ENCODE measurements around the gene SLC7A9.
"Not testable (repeated sequence)": the region's sequence is repeated elsewhere in the genome, so short reads cannot be mapped to it uniquely, and the experiment has no call there.

The SLC7A9 gene

DNA sequence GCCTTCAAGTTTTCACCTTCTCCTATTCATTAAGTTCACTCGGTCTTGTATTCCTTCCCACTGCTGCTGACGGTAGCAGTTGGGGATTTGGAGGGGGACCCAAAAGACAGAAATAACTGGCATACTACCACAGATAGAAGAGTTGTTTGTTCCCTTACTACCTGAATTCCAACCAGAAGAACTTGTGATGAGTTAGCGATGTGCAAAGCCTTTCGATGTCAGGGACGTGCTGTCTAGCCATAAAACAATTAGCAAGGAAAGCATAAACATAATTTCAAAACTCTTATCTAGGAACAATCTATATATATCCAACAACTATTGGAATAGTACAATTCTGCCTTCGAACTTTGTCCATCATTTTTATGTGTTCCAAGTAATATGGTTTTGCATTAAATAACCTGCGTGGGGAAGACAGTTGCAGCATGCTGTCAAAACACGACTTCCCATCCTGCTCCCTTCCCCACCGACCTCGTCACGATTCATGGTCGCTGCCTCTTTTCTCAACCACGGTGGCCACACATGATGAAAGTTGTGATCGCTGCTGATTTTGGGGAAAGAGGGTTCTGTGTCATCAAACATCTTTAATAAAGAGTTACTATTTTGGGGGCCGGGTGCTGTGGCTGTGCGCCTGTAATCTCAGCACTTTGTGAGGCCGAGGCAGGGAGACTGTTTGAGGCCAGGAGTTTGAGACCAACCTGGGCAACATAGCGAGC lies 3.8 kb upstream of the SLC7A9 start:
- TF ChIP-seq, protein P1, sequence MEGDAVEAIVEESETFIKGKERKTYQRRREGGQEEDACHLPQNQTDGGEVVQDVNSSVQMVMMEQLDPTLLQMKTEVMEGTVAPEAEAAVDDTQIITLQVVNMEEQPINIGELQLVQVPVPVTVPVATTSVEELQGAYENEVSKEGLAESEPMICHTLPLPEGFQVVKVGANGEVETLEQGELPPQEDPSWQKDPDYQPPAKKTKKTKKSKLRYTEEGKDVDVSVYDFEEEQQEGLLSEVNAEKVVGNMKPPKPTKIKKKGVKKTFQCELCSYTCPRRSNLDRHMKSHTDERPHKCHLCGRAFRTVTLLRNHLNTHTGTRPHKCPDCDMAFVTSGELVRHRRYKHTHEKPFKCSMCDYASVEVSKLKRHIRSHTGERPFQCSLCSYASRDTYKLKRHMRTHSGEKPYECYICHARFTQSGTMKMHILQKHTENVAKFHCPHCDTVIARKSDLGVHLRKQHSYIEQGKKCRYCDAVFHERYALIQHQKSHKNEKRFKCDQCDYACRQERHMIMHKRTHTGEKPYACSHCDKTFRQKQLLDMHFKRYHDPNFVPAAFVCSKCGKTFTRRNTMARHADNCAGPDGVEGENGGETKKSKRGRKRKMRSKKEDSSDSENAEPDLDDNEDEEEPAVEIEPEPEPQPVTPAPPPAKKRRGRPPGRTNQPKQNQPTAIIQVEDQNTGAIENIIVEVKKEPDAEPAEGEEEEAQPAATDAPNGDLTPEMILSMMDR (conservative IDR thresholded peaks at IDR 0.05; ENCODE audit: low read length), result no peak
- no peak overlapping the region for H3K4me3 ChIP-seq (ENCODE audit: low read length)
- no peak for DNase-seq (ENCODE audit: low read depth)

DNA sequence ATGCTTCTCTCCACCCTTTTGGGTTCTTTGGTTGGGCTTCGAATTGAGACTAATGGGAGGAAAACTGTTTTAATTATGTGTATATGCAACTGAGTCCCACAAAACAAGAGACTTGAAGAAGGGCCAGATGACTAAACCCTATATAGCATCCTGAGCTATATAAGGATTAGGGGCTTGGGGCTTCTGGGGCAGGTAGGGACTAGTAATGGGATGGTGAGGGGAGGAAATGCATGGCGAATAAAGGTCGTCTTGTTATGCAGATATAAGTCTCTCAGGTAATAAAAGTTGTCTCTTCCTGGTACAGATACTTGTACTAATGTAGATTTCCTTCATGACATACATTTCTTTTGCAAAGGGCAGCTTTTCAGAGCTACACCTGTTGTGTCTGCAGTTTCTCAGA lies 2.8 kb upstream of the SLC7A9 start:
- no peak for DNase-seq (ENCODE audit: low read depth)
- TF ChIP-seq, protein P1 (conservative IDR thresholded peaks at IDR 0.05; ENCODE audit: low read length), result no peak
- no peak overlapping the region for H3K4me3 ChIP-seq (ENCODE audit: low read length)

GRCh38 chr19:32870981-32871451 lies 1.4 kb upstream of the SLC7A9 start:
- no peak overlapping the region for H3K4me3 ChIP-seq (ENCODE audit: low read length)
- DNase-seq (ENCODE audit: low read depth), result no peak
- TF ChIP-seq, protein P1 (conservative IDR thresholded peaks at IDR 0.05; ENCODE audit: low read length), result no peak

DNA sequence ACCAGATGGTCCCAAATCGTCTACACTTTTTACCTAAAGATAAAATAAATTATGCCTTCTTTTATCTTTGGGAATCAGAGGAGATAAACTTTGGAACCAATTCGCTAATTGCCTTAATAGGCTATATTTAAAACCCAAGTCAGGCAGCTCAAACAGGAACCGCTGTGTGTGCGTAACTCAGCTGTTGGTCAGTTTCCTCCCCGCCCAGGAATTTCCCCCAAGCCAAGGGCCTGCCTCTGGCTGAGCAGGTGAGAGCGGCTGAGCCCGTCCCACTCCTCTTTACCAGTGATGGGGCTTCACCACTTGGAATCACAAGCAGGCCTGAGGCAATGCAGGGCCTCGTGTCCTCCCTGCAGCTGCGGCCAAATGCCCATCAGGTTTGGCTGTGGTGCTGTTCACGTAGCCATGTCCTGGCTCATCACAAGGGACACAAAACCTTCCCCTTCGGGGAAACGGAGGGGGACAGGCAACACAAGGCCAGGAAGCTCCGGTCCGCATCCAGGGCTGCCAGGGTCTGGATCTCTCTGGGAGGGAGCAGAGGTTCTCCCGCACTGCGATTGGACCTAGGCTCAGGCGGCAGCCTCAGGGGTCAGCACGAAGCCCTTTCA lies 503 bp upstream of the SLC7A9 start:
- no peak for DNase-seq (ENCODE audit: low read depth)
- H3K4me3 ChIP-seq (ENCODE audit: low read length), result no peak overlapping the region
- TF ChIP-seq, protein P1 (conservative IDR thresholded peaks at IDR 0.05; ENCODE audit: low read length), result no peak

GRCh38 chr19:32868206-32868950 lies 1.2 kb downstream of the SLC7A9 start:
- TF ChIP-seq, protein P1 (conservative IDR thresholded peaks at IDR 0.05; ENCODE audit: low read length), result no peak
- DNase-seq (ENCODE audit: low read depth), result no peak
- H3K4me3 ChIP-seq (ENCODE audit: low read length), result no peak overlapping the region

DNA sequence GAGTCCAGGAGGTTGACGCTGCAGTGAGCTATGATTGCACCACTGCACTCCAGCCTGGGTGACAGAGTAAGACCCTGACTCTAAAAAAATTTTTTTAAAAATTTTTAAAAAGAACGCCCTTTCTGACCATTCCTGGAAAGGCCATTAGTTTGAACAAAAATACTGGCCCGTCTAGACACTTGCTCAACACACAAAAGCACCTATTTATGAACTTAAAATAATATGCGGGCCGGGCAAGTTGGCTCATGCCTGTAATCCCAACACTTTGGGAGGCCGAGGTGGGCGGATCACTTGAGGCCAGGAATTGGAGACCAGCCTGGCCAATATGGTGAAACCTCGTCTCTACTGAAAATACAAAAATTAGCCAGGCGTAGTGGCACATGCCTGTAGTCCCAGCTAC lies 2.1 kb downstream of the SLC7A9 start:
- not testable (repeated sequence) for H3K4me3 ChIP-seq (ENCODE audit: low read length)

DNA sequence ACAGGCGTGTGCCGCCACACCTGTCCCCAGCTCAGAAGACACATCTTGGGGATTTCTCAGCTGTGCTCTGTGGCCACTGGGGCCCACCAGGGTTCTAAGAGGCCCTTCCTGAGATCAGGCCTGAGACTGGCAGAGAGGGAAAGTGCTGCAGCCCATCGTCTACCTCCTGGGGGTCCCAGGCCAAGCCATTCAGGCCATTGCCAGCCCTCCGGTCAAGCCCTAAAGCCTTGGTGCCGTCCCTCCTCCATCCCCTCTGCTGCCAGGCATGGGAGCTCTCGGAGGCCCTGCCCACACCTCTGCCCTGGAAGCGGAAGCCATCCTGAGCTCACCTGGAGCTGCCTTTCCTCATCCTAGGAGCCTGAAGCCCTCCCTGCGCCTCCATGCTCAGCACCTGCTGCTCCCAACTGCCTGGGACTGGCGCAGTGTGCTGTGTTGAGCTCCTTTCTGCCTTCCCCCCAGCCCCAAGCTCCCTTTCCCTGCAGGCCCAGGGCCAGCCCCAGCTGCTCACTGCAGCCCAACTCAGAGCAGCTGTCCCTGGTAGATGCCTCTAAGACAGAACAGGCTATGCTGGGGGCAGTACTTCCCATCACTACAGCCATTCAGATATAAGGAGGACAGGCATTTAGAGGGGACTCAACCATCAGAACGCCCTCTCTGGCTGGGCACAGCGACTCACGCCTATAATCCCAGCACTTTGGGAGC lies 2.9 kb downstream of the SLC7A9 start:
- no peak overlapping the region for H3K4me3 ChIP-seq (ENCODE audit: low read length)
- TF ChIP-seq, protein P1 (conservative IDR thresholded peaks at IDR 0.05; ENCODE audit: low read length), result no peak
- DNase-seq (ENCODE audit: low read depth), result no peak

More for the DNA sequence above, 2.1 kb downstream of the SLC7A9 start:
- not testable (repeated sequence) for DNase-seq (ENCODE audit: low read depth)
